Measurements from ENCODE around the gene MYO15A.

Gene MYO15A

GRCh38 chr17:18124345-18125126 is 16.0 kb downstream of the MYO15A start:
- DNase-seq (ENCODE audit: low read depth, low spot score): no peak

DNA sequence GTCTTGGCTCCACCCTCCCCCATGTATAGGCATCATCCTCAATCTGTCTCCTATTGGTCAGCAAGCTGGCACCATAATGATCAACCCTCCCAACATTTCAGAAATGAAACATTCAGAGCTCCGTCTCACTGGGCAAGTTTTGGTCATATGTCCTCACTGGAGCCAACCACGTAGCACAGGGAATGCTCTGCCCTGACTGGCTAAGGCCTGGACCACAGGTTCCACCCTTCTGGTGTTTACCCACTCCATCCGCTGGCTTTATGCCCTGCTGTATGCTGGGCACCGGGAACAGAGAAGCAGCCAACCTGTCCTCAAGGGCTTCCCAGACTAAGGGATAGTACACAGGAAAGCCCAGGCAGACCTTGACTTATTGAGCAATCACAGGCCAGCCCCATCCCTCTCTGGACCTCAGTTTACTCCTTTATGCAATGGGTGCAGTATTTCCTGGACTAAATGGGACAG is 20.5 kb downstream of the MYO15A start:
- DNase-seq (ENCODE audit: low read depth, low spot score): no peak

DNA sequence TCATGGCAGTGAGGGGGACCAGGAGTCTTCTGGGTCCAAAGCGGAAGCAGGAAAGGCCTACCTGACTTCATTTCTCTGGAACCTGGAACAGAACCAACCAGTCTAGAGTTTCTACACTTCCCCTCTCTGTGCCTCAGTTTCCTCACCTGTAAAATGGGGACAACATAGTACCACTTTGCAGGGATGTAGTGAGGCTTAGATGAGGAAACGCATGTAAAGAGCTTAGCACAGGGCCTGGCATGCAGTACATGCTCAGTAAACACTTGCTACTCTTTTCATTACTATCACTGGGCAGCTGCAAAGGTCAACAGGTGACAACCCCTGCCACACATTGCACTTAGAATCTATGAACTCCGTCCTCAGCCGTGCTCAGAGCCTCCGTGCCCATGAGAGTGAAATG is 24.2 kb downstream of the MYO15A start:
- no peak for DNase-seq (ENCODE audit: low read depth, low spot score)

DNA sequence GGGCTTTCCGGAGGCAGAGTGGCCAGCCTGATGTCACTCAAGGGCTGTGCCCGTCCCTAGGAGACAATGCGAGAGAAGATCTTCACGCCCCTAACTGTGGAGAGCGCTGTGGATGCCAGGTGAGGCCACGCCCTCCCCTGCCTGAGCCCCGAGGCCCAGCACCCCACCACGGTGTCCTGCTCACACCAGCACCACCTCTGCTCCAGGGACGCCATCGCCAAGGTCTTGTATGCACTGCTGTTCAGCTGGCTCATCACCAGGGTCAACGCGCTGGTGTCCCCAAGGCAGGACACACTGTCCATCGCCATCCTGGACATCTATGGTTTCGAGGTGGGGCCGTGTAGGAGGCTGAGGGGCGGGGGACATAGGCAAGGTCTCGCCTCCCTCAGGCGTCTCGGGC is 27.8 kb downstream of the MYO15A start:
- no peak for DNase-seq (ENCODE audit: low read depth, low spot score)

DNA sequence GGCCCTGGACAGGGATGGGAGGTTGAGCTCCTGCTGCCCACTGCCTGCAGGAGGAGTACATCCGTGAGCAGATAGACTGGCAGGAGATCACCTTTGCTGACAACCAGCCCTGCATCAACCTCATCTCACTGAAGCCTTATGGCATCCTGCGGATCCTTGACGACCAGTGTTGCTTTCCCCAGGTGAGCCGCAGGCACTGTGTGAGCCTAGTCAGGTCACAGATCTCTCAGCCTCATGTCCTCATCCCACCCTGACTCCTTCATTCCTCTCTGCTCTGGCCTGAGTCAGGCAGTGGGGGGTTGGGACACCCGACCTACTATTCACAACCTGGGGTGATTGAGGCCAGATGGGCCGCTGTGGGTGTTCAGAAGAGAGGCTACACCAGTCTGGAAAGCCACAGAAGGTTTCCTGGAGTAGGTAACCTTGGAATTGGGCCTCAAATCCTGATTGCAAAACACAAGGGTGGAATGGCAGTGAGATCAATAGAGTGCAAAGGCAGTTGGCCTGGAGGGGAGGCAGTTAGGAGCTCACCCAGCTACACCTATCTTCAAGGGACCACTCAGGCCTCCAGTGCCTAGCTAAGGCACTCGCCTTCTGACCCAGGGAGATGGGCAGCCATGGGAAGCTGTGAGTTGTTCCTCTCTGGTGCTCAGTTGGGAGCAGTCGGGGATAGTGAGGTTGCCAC is 29.7 kb downstream of the MYO15A start:
- no peak for DNase-seq (ENCODE audit: low read depth, low spot score)

- no peak for DNase-seq (ENCODE audit: low read depth, low spot score)
Measured at GRCh38 chr17:18139092-18139491, 30.5 kb downstream of the MYO15A start.

DNA sequence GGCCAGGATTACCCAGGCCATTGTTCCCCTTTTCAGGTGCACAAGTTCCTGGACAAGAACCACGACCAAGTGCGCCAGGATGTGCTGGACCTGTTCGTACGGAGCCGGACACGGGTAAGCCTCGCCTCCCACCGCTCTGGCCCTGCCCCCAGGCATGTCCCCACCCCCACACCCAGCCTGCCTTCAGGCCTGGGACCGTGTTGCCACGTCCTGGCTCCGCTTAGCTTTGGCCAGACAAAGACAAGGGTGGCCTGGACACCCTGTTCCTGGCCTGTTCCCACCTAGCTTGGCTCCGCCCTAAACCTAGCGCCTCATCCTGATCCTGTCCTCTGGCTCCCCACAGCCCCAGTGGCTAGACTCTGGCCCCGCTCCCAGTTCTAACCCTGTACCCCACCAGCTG is 30.9 kb downstream of the MYO15A start:
- no peak for DNase-seq (ENCODE audit: low read depth, low spot score)

DNA sequence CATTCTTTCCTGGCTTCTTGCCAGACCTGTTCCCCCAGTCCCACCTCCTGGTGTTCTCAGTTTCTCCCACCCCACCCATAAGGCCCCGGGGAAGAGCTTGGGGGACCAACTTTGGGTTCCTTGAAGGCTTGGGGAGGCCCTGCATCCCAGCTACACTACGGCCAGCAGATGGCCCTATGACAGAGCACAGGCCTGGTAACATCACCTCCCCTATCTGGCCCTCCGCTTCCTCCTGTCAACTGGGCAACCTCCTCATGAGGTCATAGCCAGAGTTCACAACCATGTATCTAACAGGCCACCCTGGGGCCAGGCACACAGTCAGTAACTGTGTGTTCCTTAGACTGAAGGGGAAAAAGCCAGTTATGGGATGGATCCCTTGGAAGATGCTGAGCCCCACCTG is 31.4 kb downstream of the MYO15A start:
- peak; percentile 34 for DNase-seq (ENCODE audit: low read depth, low spot score)

GRCh38 chr17:18140648-18141047 is 32.1 kb downstream of the MYO15A start:
- DNase-seq (ENCODE audit: low read depth, low spot score): no peak

DNA sequence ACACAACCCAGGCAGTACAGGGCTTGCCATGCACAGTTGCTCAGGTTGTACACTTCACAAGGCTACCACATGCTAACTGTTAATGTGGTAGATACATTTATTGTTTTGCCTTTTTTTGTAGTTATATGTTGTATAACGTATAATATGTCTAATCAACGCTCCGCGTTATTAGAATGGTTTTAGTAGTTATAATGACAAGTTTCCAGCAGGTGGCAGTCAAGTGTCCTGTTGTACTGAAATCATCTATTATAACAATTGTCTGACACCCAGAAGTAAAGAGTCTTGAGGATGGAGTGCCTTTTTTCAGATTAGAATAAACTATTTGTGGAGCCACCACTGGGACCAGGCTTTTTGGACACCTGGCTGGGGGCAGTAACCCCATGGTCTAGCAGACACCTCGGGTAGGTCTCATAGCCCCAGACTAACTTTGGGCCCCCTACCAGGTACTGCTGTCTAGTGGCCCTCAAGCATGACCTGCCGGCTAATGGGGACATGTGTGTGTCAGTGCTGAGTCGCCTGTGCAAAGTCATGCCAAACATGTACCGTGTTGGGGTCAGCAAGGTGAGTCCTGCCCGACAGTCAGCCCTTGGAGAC is 32.8 kb downstream of the MYO15A start:
- no peak for DNase-seq (ENCODE audit: low read depth, low spot score)

- no peak for DNase-seq (ENCODE audit: low read depth, low spot score)
Measured at GRCh38 chr17:18142417-18142816, 33.9 kb downstream of the MYO15A start.

GRCh38 chr17:18143044-18143936 is 34.7 kb downstream of the MYO15A start:
- DNase-seq (ENCODE audit: low read depth, low spot score): peak; percentile 78

GRCh38 chr17:18144261-18144660 is 35.7 kb downstream of the MYO15A start:
- DNase-seq (ENCODE audit: low read depth, low spot score): no peak

DNA sequence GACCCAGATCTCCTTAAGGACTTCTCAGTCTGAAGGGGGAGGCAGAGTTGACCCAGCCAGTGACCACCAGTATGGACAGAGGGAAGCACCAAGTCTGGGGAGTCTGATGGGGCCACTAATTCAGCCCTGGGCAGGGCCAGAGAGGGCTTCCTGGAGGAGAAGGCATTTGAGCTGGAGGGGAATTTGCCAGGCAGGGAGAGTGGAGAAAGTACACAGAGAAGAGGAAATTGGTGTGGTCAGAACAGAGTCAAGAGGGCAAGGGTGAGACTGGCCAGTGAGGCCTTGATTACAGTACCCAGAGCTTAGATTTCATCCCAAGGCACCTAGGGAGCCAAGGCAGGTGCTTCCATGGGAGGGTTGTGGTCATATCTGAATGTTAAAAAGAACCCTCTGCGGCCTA is 36.3 kb downstream of the MYO15A start:
- no peak for DNase-seq (ENCODE audit: low read depth, low spot score)

GRCh38 chr17:18145811-18146210 is 37.3 kb downstream of the MYO15A start:
- no peak for DNase-seq (ENCODE audit: low read depth, low spot score)

- no peak for DNase-seq (ENCODE audit: low read depth, low spot score)
Measured at GRCh38 chr17:18146259-18146658, 37.7 kb downstream of the MYO15A start.

DNA sequence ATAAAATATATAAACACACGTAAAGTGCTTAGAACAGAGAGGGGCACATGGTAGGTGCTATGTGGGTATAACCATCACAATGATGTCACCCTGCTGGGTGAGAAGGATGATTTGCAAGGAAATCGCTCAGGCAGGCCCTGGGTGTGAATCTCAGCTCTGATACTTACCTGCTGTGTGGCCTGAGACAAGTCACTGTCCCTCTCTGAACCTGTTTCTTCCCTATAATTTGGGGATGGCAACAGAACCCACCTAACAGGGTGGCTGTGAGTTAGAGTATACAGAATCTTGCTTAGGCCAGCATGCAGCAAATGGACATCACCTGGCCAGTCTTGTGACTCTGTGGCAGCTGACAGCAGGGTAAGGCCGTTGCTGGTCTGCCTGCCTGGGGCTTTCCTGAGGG is 38.4 kb downstream of the MYO15A start:
- DNase-seq (ENCODE audit: low read depth, low spot score): no peak

GRCh38 chr17:18148586-18148985 is 40.0 kb downstream of the MYO15A start:
- no peak for DNase-seq (ENCODE audit: low read depth, low spot score)

- DNase-seq (ENCODE audit: low read depth, low spot score): no peak
Measured at GRCh38 chr17:18151290-18151689, 42.7 kb downstream of the MYO15A start.

DNA sequence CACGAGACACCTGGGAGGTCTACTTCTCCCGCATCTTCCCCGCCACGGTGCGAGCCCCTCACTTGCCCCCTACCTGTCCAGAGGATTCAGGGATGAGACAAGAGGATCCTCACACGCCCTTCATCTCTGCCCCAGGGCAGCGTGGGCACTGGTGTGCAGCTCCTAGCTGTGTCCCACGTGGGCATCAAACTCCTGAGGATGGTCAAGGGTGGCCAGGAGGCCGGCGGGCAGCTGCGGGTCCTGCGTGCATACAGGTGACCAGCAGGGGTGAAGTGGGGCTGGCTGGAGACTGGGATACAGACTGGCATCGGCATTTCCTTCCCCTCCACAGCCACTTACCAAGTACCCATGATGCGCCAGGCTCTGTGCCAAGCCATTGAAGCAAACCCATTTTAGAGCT is 46.6 kb downstream of the MYO15A start:
- DNase-seq (ENCODE audit: low read depth, low spot score): no peak

DNA sequence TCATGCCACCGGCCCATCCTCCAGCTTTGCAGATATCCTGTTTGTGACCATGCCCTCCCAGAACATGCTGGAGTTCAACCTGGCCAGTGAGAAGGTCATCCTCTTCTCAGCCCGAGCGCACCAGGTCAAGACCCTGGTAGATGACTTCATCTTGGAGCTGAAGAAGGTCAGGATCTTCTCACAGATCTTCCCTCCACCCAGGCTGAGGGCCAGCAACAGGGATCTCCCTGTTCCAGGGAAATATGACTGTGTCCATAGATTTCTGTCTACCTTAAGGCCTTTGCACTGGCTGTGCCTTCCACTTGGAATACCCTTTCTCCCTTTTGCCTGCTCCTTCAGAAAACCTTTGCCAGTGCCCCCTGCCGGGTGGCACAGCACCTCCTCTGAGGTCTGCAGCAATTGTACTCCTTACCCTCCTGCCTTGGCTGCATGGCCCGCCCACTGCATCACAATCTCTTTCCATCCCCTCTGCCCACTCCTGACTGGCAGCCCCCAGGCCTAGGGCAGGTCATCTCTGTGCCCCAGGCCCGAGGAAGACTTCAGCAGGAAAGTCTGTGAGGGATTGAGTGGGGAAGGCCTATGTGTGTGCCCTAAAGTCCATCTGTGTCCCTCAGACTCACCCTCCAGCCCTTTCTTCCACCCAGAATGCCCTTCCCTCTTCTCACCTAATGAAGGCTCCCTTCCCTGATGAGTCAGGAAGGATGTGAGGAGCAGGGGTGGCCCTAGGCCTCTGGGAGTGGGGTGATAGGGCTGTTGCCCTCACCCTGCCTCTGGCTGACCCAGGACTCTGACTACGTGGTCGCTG is 47.8 kb downstream of the MYO15A start:
- DNase-seq (ENCODE audit: low read depth, low spot score): no peak
